IPS-NIHi7 (cell line): ENCODE measurements around the gene FCGR3B.
"Not testable (repeated sequence)": the region's sequence is repeated elsewhere in the genome, so short reads cannot be mapped to it uniquely, and the experiment has no call there.

Experiments
- DNase-seq: peaks from one replicate; pipeline ENCODE4 v3.0.0; 2012; ENCODE audit warnings: mixed read lengths; ENCODE audit errors: extremely low spot score

FCGR3B gene

GRCh38 chr1:161638251-161638993, 7.4 kb upstream of the FCGR3B start:
- DNase-seq, result not testable (repeated sequence)

- DNase-seq, result not testable (repeated sequence)
Observed at GRCh38 chr1:161636976-161637375, 6.0 kb upstream of the FCGR3B start.

- not testable (repeated sequence) for DNase-seq
Observed at GRCh38 chr1:161636189-161636782, 5.3 kb upstream of the FCGR3B start.

- DNase-seq, result not testable (repeated sequence)
Observed at GRCh38 chr1:161634993-161635392, 4.0 kb upstream of the FCGR3B start.

GRCh38 chr1:161630128-161630742, 741 bp downstream of the FCGR3B start:
- DNase-seq, result not testable (repeated sequence)

GRCh38 chr1:161626445-161627146, 4.4 kb downstream of the FCGR3B start:
- DNase-seq, result not testable (repeated sequence)

GRCh38 chr1:161624605-161625004, 6.4 kb downstream of the FCGR3B start:
- not testable (repeated sequence) for DNase-seq

GRCh38 chr1:161623401-161624051, 7.5 kb downstream of the FCGR3B start:
- not testable (repeated sequence) for DNase-seq

GRCh38 chr1:161622054-161622453, 8.9 kb downstream of the FCGR3B start:
- DNase-seq, result not testable (repeated sequence)

GRCh38 chr1:161621181-161622000, 9.6 kb downstream of the FCGR3B start:
- DNase-seq, result peak; percentile 68

- DNase-seq, result not testable (repeated sequence)
Observed at GRCh38 chr1:161620399-161620798, 10.6 kb downstream of the FCGR3B start.

GRCh38 chr1:161618517-161618916, 12.5 kb downstream of the FCGR3B start:
- not testable (repeated sequence) for DNase-seq

GRCh38 chr1:161616417-161616816, 14.6 kb downstream of the FCGR3B start:
- not testable (repeated sequence) for DNase-seq

- DNase-seq, result not testable (repeated sequence)
Observed at GRCh38 chr1:161613142-161613514, 17.8 kb downstream of the FCGR3B start.

GRCh38 chr1:161612322-161613141, 18.4 kb downstream of the FCGR3B start:
- DNase-seq, result peak; percentile 80

- peak; percentile 16 for DNase-seq
Observed at GRCh38 chr1:161611866-161612321, 19.1 kb downstream of the FCGR3B start.

- DNase-seq, result not testable (repeated sequence)
Observed at GRCh38 chr1:161610198-161610597, 20.8 kb downstream of the FCGR3B start.

GRCh38 chr1:161606541-161607336, 24.2 kb downstream of the FCGR3B start:
- not testable (repeated sequence) for DNase-seq
